Measurements from ENCODE around the gene HAPLN3.

HAPLN3 gene

DNA sequence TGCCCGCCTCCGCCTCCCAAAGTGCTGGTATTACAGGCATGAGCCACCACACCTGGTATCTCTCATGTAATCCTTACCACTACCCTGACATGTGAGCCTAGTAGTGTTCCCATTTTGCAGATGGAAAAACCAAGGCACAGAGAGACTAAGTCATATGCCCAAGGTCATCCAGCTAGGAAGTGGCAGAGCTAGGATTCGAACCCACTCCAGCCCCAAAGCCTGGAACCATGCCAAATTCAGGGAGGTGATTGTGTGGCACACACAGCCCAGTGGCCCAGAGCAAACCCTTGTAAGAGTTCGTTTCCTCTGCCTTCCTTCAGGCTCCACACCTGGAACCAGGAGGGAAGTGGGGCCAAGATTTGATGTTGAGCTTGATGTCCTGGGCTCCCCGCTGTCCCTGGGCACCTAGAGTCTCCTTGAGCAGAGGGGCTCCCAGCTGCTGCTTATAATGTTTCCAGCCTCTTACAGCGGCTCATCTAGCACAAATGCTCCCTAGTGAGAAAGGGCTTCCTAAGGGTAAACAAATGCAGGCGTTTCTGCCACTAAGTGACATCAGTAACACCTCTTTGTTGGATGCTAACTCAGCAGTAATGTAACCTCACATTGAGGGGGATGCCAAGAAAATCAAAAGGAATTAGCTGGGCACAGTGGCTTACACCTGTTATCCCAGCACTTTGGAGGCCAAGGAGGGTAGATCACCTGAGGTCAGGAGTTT, 3.6 kb downstream of the HAPLN3 start:
- DNase-seq: no peak

GRCh38 chr15:88890495-88890894, 4.8 kb downstream of the HAPLN3 start:
- DNase-seq: no peak

GRCh38 chr15:88888719-88889118, 6.6 kb downstream of the HAPLN3 start:
- no peak for DNase-seq

GRCh38 chr15:88887068-88887580, 8.2 kb downstream of the HAPLN3 start:
- DNase-seq: no peak

DNA sequence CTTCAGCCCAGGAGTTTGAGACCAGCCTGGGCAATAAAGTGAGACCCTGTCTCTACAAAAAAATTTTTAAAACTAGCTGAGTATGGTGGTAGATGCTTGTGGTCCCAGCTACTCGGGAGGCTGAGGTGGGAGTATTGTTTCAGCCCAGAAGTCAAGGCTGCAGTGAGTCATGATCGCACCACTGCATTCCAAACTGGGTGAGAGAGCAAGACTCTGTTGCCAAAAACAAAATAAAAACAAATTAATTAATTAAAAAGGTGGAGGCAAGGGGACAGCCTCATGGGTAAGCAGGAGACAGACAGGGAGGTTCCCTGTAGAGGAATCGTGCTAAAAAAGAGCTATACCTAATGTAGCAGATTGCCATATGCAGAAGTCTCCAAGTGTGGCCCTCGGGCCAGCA, 12.6 kb downstream of the HAPLN3 start:
- no peak for DNase-seq

DNA sequence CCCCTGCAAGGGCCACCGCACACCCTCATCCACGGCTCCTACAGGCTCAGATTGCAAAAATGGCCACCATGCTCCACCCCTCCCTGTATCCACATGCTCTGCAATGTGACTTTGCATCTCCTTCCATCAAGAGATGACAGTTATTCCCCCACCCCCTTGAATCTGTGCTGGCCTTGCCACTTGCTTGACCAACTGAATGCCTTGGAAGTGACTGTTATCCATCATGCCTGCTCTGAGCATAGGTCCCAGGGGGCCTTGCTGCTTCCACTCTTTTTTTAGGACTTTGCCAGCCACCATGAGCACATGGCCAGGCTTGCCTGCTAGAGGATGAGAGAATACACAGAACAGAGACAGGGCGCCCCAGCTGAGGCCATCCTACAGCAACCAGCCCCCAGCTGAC, 13.6 kb downstream of the HAPLN3 start:
- no peak for DNase-seq

DNA sequence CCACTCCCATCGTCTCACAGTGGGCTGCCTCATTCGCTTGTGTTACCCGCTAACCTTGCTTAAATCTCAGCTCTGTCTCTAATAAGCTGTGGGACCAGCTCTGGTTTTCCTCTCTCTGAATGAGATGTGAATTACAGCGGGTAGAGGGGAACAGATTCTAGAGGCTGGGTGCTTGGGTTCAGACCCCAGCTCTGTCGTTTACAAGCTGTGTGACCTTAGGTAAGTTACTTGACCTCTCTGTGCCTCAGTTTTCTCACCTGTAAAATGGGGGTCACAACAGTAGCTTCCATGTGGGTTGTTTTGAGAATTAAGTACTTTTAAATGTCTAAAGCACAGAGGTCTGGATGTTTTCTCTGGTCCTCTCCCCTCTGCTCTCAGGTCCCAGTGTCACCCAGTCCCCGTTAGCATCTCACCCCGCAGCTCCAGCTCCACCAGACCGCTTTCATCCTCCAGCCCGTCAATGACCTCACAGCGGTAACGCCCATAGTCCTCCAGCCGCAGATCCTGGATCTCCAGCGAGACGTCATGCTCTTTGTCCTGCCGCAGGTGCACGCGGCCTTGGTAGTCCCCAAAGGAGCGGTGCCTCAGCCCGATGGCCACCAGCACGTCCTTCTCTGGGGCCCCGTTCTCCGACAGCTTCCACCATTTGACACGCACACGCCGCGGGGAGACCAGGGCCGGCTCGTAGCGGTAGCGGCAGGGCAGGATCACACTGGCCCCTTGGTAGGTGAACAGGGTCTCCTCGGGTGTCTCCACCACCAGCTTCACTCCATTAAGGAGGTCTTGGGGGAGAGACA, 14.2 kb downstream of the HAPLN3 start:
- no peak for DNase-seq

GRCh38 chr15:88878720-88879184, 16.6 kb downstream of the HAPLN3 start:
- DNase-seq: peak in 2 of 4 experiments; percentile 3 to 19

GRCh38 chr15:88877906-88878305, 17.4 kb downstream of the HAPLN3 start:
- no peak for DNase-seq

DNA sequence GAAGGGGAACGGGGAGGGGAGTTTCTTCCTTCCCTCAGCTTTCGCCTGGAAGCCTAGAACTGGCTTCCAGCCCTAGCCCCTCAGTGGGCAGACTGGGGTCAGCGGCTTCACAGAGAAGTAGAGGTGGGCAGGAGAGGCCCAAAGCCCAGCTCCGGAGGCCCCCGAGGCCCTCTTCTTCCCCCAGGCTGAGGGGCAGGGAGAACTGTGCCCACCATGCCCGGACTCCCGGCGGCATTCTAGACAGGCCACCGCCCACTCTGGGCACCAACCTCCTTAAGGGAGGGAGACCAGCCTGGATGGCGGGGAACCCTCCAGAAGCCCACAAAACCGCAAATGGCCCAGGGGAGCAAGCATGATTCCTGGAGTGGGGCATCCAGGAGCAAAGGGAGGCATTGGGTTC, 17.9 kb downstream of the HAPLN3 start:
- no peak for DNase-seq

DNA sequence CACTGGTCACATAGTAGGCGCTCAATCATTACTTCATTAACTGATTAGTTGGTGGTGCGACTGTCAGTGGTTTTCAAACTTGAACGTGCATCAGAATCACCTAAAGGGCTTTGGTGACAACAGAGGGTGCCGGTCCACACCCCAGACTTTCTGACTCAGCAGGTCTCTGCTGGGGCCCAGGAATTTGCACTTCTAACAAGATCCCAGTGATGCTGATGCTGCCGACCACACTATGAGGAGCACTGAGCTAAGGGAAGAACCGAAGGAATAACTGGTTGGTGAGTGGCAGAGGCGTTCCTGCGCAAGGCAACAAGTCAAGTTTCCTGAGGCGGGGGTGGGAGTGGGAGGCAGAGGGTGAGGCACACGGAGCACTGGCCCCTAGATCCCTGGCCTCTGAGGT, 18.8 kb downstream of the HAPLN3 start:
- DNase-seq: no peak

- no peak for DNase-seq
These were observed 20.7 kb downstream of the HAPLN3 start for GRCh38 chr15:88874684-88875083.

DNA sequence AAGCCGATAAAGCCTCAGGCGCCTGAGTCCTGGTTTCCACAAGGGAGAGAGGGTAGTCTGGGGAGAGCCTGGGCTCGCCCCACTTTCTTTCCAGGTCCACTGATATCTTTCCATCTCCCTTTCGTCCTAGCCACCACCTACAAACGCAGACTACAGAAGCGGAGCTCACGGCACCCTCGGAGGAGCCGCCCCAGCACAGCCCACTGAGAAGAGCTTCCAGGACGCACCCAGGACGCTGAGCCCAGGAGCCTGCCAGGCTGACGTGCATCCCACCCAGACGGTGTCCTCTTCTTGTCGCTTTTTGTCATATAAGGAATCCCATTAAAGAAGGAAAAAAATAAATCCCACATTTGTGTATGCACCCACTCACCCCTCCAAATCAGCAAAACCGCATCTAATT, 21.1 kb downstream of the HAPLN3 start:
- DNase-seq: no peak

DNA sequence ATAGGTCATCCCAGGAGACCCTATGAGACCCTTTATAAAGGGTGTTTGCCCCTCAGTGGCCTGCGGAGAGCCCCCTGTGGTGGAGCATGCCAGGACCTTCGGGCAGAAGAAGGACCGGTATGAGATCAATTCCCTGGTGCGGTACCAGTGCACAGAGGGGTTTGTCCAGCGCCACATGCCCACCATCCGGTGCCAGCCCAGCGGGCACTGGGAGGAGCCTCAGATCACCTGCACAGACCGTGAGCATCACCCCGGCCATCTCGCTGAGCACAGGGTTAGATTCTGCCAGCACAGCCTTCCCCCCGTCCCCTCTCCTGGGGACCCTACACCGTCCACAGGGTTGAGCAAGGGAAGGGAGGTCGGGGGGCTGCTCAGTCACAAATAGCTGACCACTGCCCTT, 21.6 kb downstream of the HAPLN3 start:
- no peak for DNase-seq

- no peak for DNase-seq
These were observed 22.6 kb downstream of the HAPLN3 start for GRCh38 chr15:88872706-88873105.

GRCh38 chr15:88872106-88872505, 23.2 kb downstream of the HAPLN3 start:
- no peak for DNase-seq

- DNase-seq: no peak
These were observed 24.0 kb downstream of the HAPLN3 start for GRCh38 chr15:88871313-88871712.

DNA sequence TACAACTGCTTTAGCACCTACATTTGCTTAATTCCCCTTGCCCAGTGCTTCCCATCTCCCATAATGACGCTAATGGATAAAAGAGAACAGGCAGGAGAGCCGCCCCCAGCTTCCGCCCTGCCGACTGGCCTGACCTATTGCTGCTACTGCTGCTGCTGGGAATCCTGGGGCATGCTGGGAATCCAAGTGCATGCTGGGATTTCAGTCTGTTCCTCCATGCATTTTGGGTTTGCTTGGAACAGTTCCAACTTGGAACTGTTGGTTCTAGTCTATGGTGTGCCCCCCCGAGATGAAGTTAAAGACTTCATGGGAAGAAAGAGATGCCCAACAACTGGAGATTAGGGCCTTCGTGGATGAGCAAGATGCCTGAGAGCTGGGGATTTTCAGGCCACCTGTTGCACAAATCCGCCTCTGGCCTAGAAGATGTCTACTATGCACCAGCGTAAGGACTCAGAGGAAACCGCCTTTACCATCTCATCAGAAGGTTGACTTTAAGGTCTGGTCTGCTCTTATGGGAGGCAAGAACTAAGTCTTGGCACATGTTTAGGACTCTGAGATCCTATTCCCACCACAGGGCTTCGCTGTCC, 29.0 kb downstream of the HAPLN3 start:
- DNase-seq: no peak

DNA sequence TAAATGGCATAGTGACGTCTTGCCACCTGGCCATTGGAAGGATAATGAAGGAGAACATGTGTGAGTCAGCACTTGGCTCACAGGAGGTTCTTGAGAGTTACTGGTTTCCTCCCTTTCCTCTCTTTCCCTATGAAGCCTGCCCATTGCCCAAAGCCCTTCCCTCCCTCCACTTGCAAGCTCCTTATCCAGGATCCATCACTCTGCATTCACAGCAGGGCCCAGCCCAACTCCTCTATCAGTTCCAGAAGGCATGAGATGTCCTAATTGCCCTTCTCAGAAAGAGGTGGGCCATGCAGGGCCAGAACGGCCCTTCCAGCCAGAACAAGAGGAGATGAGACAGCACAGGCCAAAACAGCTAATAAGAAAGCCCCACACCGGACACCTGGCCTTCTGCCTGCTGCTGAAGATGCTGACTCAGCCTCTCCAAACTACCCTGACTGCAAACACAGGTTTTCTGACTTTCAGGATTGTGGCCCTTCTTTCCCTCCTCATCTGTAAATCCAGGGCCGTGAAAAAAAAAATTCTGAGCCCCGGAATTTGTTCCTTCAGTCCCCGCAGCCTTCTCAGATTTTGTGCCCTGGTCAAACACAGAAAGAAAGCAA, 29.7 kb downstream of the HAPLN3 start:
- DNase-seq: no peak

- DNase-seq: no peak
These were observed 30.4 kb downstream of the HAPLN3 start for GRCh38 chr15:88864861-88865497.

DNA sequence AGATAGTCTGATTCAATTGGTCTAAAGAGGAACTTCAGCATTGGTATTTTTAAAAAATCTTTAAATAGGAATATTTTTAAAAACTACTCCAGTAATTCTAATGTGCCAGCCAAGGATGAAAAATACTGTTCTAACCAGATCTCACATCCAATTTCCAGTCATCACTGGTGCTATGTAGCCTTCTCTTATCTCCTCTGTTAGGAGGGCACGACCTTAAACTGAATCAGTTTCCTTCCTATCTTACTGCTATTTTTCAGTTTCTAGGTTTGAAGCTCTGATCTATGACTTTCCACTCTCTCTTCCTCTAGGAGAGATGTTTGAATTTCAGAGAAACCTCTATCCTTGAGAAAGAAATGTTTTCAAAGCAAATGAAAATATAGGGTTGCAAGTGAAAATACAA, 31.9 kb downstream of the HAPLN3 start:
- DNase-seq: no peak

DNA sequence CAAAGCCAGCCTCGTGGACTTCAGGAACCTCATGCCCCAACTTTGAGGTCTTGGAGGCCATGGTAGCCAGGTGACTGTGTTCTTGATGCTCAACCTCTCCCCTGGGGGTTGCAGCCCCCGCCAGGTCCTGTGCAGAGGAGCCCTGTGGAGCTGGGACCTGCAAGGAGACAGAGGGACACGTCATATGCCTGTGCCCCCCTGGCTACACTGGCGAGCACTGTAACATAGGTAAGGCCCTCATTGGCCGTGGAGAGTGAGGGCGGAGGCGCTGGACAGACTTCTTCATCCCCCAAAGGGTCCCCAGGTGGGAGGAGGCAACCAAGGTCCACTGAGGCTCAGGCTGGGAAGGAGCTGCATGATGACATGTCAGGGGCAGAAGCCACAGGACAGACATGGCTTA, 35.1 kb downstream of the HAPLN3 start:
- no peak for DNase-seq

- no peak for DNase-seq
These were observed 35.8 kb downstream of the HAPLN3 start for GRCh38 chr15:88859550-88859949.
